ENCODE data around the gene SAXO2.
"Not testable (repeated sequence)": the region's sequence is repeated elsewhere in the genome, so short reads cannot be mapped to it uniquely, and the experiment has no call there.

SAXO2 gene

DNA sequence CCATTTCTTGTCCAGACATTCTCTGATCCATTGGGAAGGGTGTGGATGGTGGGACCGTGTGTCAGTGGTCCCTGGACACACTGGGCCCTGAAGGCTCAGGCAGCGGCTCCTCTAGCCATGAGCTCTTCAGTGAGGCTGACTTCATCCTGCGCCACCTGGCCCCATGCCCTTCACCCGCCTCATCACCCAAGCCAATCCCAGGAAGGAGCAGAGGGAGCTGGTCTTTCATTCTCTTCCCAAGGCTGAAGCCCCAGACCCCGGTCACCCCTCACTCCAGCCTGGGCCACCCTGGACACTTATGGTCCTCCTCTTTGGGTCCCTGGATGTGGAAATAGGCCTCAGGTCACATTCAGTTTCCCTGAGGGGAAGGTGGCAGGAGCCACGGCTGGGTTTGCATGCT is 62.2 kb downstream of the SAXO2 start:
- DNase-seq (ENCODE audit: low spot score); in situ Hi-C loops (cut with MboI; ENCODE audit: low pct_unique_long_range_greater_than_20kb, low sequenced_read_pairs, unreplicated experiment): not testable (repeated sequence)

DNA sequence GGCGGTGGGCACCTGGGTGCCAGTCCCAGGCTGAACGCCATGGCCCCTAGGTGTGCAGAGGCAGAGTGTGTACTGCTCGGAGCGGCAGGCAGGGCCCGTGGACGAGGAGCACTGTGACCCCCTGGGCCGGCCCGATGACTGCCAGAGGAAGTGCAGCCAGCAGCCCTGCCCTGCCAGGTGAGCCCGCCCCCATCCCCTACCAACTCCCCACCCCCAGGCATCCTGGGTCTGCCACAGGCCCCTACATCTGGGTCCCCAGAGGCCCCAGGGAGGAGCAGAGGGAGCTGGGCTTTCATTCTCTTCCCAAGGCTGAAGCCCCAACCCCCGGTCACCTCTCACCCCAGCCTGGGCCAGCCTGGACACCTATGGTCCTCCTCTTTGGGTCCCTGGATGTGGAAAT is 63.0 kb downstream of the SAXO2 start:
- DNase-seq (ENCODE audit: low spot score); in situ Hi-C loops (cut with MboI; ENCODE audit: low pct_unique_long_range_greater_than_20kb, low sequenced_read_pairs, unreplicated experiment): not testable (repeated sequence)

DNA sequence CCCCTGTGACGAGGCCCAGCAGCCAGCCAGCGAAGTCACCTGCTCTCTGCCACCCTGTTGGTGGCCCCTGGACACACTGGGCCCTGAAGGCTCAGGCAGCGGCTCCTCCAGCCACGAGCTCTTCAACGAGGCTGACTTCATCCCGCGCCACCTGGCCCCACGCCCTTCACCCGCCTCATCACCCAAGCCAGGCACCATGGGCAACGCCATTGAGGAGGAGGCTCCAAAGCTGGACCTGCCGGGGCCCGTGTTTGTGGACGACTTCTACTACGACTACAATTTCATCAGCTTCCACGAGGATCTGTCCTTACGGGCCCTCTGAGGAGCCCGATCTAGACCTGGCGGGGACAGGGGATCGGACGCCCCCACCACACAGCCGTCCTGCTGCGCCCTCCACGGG is 64.3 kb downstream of the SAXO2 start:
- DNase-seq (ENCODE audit: low spot score); in situ Hi-C loops (cut with MboI; ENCODE audit: low pct_unique_long_range_greater_than_20kb, low sequenced_read_pairs, unreplicated experiment): not testable (repeated sequence)

DNA sequence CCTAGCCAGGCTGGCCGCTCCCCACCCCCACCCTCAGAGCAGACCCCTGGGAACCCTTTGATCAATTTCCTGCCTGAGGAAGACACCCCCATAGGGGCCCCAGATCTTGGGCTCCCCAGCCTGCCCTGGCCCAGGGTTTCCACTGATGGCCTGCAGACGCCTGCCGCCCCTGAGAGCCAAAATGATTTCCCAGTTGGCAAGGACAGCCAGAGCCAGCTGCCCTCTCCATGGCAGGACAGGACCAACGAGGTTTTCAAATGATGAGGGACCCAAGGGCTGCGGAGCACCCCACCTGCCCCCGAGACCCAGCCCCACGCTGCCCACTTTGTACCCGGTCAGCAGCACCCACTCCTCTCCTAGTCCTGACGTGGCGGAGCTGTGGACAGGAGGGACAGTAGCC is 64.8 kb downstream of the SAXO2 start:
- DNase-seq (ENCODE audit: low spot score); in situ Hi-C loops (cut with MboI; ENCODE audit: low pct_unique_long_range_greater_than_20kb, low sequenced_read_pairs, unreplicated experiment): not testable (repeated sequence)

DNA sequence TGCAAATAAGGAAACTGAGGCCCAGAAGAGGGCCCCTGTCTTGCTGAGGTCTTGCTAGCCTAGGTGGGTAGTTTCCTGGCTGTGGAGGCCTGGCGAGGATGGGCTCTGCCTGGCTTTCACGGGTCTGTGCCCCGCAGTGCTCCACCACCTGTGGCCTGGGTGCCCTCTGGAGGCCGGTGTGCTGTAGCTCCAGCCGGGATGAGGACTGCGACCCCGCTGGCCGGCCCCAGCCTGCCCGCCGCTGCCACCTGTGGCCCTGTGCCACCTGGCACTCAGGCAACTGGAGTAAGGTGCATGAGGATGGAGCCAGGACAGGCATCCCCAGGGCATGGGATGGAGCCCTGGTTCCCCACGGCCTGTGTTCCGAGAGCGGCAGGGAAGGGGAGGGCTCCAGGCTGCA is 66.4 kb downstream of the SAXO2 start:
- DNase-seq (ENCODE audit: low spot score); in situ Hi-C loops (cut with MboI; ENCODE audit: low pct_unique_long_range_greater_than_20kb, low sequenced_read_pairs, unreplicated experiment): not testable (repeated sequence)

DNA sequence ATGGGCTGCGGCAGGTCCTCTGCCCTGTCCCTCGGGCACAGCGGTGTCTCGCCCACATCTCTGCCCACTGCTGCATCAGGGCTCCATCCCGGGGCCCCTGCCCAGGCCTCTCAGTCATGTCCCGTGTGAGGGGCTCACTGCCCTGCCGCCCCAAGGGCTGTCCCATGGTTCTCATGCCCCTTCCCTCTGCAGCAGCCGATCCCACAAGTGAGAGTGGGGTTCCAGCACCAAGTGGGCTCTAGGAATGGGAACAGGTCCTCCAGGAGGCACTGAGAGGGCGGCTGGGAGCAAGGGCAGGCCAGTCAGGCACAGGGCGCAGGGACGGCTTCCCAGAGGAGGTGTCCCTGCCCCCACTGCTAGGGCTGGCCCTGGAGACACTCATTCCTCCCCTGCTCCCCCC is 68.3 kb downstream of the SAXO2 start:
- in situ Hi-C loops (cut with MboI; ENCODE audit: low pct_unique_long_range_greater_than_20kb, low sequenced_read_pairs, unreplicated experiment), result not testable (repeated sequence)

DNA sequence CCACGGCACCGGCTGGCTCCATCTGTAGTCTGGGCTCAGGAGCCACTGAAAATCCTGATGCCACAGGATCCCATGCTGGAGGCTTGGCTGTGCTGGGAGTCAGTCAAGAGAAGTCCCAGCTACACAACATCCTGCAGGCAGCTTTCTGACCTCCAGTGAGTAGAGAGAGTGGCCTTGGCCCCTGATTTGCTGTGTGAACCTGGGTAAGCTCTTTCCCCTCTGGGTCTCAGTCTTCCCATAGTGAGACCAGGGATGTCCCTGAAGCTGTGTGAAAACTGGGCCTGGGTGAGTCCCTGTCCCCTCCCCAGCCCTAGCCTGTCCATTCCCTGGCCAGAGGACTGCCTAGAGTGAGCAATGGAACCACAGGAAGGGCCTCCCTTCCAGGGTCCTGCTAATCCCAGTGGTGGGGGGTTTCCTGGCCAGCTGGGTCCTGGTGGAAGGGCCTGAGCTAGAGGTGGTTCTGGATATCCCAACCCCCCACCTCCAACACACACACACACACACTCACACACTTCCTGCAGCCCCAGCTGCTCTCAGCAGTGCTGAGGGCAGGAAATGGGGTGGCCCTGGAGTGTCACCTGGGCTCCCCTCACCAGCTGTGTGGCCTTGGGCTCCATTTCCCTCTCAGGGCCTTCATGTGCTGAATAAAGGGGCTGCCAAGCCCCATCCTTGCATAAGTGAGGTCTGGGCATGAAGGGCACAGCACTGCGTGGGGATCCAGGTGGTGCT is 69.1 kb downstream of the SAXO2 start:
- in situ Hi-C loops (cut with MboI; ENCODE audit: low pct_unique_long_range_greater_than_20kb, low sequenced_read_pairs, unreplicated experiment); DNase-seq (ENCODE audit: low spot score): not testable (repeated sequence)

More for the DNA sequence above, 68.3 kb downstream of the SAXO2 start:
- DNase-seq (ENCODE audit: low spot score), result not testable (repeated sequence)

DNA sequence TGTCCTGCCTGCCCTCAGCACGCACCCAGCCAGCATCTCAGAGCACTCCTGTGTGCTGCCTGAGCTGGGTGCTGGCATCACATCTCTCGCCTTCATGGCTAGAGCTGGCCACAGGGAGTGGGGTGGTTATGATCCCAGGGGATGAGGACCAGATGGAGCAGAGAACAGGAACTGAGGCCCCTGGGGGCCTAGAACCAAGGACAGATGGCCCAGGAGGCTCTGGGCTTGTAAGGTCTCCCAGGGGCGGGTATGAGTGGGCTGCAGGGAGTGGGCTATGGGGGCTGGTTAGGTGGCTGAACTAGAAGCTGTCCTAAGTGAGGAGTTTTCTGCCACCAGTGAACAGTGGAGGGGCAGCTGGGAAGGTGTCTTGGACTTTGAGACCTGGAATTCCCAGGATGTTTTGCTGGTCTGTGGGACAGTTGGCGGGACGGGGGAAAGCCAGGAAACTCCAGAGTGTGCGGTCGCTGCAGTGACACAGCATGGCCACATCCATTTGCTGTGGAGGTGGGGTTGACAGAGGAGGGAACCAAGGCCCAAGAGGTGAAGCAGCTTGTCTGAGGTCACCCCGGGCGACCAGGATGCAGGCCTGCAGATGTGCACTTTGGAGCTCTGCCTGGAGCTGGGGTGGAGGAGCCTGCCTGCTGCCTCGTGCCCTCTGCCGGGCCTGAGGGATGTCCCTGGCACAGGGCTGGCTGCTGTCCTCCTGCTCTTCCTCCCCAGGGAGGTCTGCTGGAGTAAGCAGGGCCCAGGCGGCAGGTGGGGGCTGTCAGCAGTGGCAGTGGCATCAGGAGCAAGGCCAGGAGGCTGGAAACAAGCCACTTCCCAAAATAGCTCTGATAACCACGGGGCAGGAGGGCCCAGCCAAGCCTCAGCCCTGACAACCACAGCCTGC is 70.3 kb downstream of the SAXO2 start:
- DNase-seq (ENCODE audit: low spot score), result not testable (repeated sequence)

DNA sequence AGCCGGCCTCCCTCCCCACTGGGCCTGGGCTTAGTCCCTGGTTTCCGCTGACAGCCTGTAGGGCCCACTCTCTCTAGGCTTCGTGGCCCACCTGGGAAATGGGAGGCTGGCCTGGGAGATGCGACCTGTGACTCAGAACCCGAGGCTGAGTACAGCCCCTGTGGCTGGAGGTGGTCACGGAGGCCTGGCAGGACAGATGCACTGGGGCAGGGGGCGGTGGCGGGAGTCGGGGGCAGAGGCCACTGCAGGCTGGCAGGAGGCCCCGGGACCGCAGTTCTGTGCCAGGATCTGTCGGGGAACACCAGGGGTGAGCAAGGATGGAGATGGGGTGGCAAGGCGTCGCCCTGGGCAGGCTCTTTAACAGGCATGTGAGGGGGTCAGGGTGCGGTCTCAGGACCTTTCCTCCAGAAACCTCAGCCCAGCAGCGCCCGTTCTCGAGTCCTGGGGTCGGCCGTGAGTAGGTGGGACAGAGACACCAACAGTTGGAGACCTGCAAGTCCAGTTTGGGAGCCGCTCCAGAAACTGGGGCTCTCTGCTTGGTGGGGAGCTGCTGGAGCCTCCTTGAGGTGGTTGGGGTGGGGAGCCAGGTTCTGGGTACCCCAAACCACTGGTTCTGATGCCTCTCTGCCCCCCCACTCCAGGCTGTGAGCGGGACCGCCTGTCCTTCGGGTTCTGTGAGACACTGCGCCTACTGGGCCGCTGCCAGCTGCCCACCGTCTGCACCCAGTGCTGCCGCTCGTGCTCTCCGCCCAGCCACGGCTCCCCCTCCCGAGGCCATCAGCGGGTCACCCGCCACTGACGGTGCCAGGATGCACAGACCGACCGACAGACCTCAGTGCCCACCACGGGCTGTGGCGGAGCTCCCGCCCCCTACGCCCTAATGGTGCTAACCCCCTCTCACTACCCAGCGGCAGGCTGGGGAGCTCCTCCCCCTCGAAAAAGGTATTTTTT is 71.3 kb downstream of the SAXO2 start:
- DNase-seq (ENCODE audit: low spot score); in situ Hi-C loops (cut with MboI; ENCODE audit: low pct_unique_long_range_greater_than_20kb, low sequenced_read_pairs, unreplicated experiment): not testable (repeated sequence)

More for the DNA sequence above, 70.3 kb downstream of the SAXO2 start:
- in situ Hi-C loops (cut with MboI; ENCODE audit: low pct_unique_long_range_greater_than_20kb, low sequenced_read_pairs, unreplicated experiment), result not testable (repeated sequence)

Measured in GM13977 (cell line).